GM19240 (cell line): ENCODE results near the gene OXNAD1.
"Not testable (repeated sequence)": the region's sequence is repeated elsewhere in the genome, so short reads cannot be mapped to it uniquely, and the experiment has no call there.

Experiments
- DNase-seq: peaks from one replicate; pipeline ENCODE4 v3.0.0; 2011; ENCODE audit warnings: low spot score; ENCODE audit not compliant: insufficient read length

Gene OXNAD1

DNA sequence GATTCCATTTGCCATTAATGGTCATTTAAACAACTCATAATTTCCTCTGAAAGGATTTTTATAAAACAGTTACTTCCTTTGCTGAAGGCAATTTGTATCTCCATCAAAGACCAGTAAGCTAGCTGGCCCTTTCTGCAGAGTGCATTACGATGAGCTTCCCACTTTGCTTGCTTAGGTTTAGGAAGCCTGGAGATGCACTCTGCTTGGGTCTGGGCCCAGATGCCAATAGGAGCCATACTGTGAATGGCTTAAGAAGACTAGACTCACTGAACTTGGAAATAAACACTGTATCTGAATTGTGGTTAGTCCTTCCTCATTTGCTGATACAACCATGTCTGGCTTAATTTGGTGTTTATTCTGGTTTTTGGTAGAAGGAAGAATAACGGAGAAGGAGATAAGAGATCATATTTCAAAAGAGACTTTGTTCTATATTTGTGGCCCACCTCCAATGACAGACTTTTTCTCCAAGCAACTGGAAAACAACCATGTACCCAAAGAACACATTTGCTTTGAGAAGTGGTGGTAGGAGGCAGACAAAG lies 38.1 kb downstream of the OXNAD1 start:
- DNase-seq, result no peak

DNA sequence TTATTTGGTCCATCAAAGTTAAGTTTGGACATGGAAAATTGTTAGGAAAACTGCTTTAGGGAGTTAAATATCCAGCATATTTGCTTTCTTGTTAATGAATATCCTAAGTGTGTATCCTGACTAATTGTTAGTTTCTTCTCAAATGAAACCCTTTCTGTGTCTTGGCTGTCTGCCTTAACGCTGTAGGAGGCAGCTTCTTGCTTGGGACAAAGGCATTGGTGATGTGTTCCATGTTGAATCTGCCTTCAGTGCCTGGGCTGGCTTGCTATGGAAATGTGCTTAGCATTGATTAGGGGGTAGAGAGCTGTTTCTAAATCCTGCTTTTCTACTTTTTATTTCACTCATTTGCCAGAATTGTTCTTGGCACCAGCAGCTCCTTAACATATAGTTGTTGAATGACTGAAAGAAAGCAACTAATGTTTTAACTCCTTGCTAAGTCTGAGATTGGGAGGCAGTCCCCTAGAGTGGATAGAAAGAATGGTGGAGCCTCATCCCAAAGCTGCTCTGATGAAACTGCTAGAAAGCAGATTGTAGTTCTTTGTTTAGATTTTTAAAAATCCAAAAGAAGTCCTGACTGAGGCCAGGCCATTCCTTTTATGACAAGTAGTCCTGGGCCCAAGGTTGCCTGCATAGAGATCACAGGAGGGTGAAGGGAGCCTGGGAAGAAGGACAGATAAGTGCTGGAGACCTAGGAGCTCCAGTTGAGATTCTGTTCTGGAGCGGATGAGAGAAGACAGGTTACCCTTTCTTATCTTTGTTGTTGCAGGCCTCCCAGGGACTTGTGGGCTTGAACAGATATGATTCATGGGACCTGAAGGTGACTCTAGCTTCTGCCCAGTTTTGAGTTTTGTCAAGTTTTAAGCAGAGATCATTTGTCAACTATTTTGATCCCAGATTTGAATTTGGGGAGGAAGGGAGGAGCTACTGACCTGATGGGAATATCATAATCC lies 39.3 kb downstream of the OXNAD1 start:
- no peak for DNase-seq

DNA sequence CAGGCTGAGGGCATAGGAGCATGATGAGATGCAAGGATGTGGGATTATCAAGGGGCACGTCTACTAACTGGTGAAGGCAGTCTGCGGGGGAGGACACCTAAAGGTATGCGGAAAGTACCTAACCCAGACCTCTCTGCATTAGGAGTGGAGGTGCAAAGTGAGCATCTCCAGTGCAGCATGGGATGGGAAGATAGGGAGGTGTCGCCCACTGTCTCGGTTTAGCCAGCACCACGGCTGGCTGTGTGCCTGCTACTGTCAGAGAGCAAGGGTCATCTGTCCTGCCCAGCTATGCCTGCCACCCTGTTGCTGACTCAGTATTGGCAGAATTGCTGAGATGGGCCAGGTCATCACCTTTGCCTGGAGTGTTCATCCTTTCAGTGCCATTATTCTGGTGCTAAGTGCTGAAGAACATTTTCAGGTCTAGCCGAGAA lies 40.1 kb downstream of the OXNAD1 start:
- DNase-seq, result no peak

DNA sequence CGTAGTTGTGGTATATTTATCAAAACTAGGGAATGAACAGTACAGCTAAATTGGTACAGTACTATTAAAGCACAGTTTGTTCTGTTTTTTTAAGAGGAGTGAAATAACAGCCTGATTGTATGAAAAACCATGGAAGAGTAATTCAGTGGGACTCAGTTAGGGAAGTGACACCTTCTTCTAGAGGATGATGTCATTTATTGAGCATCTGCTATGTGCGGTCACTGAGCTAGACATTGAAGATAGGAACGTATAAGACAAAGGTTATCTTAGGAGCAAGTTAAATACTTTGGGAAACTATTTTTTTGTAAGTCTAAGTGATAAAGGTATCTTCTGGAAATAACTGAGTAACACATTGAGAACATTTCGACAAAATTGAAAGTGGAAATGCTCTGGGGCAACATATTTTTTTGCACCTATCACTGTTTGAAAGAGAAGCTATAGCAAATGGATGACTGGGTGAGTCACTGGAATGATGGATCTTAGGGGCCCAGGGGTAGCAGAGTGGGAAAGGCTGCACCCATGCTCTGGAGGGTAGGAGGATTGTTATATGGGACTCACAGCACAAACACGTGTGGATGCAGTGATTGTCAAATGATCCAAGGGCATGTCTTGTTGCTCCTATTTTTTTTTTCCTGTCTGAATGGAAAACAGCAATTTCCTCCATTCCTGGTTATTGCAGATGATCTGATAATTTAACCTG lies 43.0 kb downstream of the OXNAD1 start:
- DNase-seq, result no peak

DNA sequence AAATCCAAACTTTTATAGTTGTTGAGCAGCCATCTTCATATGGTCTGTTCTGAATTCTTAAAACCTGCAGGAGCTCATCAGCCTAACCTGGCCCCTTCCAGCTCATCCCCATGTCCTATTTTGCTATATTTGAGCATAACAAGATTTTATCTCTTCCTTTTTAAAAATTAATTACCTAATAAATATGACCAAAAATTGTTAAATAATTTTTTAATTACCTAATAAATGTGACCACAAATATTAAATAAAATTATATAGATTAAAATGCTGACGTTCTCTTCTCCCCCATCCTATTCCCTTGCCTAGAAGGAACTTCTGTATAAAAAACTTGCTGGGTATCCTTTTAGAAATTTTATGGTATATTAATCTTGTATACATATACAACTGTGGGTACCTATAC lies 43.7 kb downstream of the OXNAD1 start:
- no peak for DNase-seq

DNA sequence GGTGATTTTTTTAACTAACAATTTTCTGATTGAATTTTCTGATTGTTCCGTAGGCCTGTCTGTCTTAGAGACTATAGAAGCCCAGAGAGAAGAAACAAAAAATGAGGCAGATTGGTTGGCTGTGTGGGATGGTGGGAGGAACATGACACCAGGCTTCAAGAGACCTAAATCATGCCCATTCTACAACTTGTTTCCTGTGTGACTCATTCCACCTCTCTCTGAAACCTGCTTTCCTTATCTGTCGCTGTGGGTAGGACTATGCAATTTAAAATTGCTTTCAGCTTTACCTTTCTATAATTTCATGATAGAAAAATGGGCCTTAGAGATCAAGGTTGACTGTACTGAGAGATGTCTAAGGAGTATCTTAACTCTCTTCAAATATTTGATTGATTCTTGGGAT lies 44.5 kb downstream of the OXNAD1 start:
- DNase-seq, result no peak

DNA sequence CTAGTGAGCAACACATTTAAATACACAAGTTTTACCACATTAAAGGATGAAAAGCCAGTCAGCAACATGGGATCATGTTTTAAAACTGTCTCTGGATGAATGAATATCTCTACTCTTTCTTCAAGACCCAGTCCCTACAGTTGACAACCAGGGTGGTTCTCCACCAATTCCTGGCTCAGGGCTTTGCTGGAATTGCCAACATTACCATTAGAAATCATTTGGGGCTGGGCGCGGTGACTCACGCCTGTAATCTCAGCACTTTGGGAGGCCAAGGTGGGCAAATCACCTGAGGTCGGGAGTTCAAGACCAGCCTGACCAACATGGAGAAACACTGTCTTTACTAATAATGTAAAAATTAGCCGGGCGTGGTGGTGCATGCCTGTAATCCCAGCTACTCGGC lies 45.5 kb downstream of the OXNAD1 start:
- DNase-seq, result not testable (repeated sequence)

DNA sequence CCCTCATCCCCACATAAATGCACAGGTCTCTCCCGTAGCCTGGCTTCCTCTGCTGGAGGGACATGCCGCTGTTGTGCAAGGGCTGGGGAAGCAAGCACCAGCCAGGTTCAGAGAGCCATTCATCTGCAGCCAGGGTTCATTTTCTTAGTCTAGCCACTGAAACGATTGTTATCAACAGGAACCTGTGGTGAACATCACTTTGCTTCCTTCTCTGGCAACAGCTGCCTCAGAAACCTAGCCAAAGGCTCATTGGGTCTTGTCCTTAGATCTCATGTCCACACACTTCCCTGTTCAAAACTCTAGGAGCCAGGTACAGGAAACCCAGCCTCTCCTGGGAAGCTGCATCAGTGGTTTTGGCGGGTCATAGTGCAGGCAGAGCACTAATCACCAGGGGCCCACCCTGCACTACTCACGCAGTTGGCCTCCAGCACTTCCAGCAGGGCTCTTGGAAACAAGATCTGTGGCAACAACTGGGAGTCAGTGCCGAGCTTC lies 47.0 kb downstream of the OXNAD1 start:
- DNase-seq, result no peak

DNA sequence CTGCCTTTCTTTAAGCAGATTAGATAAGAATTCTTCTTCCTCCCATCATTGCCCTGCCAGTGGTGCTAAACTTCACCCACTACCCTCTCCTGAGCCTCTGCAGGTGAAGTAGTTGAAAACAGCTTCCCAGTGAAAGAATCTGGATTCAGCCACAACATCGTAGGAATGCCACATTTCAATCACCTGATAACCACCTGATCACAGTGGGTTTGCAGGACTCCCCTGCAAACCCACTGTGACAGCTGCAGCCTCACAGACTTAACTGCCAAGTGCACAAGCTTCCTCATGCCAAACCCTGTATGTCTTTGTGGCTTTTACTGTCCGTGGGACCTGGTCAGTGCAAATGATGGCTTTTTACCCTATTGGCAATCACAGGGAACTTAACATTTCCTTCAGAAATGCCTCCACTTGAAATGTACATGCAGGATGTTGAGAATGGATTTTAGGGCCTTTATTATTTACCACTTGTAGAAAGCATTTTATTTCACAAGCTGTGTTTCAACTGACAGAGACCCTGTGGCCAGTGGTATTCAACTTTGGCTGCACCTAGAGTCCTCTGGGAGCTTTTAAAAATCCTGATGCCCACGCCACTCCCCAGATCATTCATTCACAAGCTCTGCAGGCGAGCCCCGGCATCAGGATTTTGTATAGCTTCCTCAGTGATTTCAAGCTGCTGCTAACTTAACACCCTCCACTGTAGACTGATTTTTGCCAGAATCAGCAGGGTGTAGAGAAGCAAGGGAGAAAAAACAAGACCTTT lies 49.1 kb downstream of the OXNAD1 start:
- no peak for DNase-seq

DNA sequence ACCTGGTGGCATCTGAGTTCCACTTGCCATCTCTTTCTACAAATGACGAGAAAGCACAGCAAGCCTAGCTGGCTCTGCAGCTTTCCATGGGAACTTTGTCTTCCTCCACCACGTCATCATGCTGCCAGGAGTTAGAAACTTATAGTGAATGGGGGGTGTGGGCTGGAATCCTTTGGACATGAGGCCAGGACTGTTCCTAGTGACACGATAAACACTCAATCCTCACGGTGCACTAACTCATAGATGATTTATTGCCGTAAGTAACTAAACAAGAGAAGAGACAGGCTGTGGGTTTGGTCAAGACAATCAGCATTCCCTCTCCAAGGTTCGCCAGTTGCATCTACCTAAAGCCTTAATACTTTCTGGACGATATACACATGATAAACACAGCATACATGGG lies 50.6 kb downstream of the OXNAD1 start:
- no peak for DNase-seq

DNA sequence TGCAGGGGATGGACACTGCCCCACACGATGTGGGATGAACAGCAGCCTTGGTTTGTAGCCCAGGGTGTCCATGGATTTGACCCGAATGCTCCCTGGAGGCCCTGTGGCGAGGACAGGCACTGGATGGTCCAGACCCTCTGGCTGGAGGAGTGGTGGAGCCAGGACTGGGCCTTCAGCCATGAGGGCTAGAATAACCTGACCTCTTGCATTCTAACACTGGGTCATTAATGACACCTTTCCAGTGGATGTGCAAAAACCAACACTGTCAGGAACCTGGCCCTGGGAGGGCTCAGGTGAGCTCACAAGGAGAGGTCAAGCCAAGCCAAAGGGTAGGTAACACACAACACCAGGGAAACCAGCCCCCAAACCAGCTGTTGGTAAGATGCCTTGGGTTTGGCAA lies 51.4 kb downstream of the OXNAD1 start:
- no peak for DNase-seq

DNA sequence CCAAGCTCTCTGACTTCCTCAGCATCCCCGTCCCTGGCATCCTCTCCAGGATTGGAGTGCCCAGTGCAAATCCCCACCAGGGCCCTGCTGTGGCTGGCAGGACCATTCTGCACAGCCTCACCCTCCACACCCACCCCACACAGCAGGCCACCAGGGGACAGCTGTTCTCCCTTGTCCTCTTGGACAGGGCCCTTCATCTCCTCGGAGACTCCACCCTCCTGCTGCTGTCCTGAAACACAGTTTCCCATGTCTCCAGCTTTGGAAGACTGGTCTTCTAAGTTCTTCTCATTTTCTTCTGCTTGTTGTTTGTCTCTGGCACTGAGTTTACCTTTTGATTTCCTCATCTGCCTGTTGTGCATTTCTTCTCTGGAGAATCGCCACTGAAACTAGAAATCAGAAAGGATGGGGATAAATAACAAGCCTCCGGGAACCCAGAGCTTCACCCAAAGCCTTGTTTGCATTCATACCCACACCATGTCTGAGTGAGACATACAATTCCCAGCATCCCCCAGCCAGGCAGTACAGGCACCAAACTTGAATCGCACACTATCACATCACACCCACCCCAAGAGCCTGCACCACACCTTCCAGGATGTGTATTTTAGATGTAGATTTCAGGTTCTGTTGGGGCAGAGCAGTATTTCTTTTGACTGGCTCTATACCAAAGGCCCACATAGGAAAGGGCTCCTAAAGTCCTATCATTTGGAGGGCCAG lies 52.0 kb downstream of the OXNAD1 start:
- no peak for DNase-seq

DNA sequence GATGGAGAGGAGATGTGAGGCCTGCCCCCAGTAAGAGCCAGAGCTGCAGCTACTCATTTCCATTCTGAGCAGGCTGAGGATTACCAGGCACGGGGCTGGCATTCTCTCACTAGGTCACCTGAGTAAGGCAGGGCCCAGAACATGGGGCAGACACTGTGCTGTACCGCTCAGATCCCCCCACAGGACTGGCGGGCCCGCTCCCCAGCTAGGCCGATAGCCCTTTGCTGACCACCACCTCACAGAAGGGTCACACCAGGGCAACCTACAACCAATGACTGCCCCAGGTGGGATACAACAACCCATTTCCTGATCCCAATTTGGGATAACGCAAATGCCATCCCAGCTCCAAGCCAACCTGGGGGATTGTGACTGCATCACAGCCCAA lies 52.5 kb downstream of the OXNAD1 start:
- no peak for DNase-seq

DNA sequence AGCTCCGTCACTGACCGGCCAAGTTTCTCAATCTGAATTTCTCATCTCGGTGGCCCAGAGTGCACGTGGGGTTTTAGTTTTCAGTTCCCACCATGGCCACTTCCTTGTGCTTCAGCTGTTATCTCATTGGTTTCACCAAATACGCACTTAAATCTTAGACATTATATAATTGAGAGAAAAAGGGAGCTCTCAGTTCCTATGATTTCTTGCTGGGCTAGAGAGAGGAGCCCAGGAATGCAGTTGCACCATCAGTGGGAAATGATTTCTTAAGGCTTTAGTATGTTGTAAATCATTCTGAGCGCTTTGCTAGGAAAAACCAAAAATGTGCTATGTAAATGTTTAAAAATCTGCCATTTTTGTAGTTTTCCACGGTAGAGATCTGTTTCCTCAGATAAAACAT lies 53.2 kb downstream of the OXNAD1 start:
- no peak for DNase-seq

DNA sequence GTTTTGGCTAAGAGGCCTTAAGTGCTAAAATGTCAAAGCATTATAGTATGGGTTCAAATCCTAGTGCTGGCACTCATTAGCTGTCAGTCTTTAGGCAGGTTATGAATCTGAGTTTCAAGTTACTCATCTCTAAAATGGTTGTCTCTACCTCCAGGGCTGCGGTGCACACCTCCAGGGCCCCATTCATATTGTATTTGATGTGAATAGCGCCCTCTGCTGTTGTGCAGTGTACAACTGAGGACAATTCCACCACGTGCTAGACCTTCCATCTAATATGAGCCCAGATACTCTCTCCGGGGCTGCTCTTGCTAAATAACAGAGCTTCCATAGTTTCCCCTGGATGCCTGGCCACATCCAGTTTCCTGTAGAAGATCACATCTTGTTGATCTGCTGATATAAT lies 54.3 kb downstream of the OXNAD1 start:
- DNase-seq, result no peak

DNA sequence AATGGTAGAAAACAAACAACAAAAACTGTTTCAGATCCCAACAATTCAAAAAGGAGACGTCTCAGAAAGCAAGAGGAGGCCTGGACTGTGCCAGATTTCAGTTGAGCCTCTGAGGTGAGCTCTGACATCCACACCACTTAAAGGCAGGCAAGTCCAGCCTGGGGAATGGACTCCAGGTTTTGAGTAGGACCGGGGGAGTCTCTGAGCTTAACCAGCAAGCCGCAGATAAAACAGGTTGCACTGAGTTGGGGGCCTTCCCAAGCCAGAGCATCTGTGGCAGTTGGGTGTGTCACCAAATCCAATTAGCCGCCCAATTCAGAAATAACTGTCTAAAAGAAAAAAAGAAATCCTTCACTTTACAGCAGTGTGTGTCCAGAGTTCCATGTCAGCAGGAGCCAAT lies 54.7 kb downstream of the OXNAD1 start:
- no peak for DNase-seq

DNA sequence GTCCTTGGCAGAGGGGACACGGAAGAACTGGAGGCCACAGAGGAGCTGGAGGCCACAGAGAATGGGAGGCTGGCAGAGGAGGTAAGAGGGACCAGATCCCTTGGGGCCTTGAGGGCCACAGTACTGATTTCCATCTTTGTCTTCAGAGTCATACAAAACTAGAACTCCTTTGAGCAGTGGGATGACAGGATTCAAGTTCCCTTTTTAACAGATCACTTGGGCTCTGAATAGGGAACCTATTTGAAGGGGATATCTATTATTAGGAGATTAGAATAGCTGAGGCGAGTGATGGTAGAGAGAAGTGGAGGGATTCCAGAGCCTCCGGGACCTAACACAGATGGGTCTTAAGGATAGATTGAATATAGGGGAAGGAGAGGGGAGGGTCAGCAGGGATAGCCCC lies 55.7 kb downstream of the OXNAD1 start:
- DNase-seq, result no peak

DNA sequence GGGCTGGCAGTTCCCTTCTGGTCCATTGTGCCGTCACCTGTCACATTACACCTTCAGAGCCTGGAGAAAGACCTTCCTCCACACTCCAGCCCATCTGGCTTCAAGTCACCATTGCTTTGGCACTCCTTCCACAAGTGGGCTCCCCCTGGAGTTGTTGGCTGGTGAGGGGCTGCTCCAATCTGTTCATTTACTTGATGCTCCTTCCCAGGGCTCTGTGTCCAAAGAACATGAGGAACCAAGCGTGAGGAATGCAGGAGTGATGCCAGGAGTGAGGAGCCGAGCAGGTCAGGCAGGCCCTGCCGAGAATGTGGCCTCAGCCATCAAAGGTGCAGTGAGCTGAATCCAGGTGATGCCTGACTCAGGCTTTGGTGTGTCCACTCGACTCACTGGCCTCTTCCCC lies 57.2 kb downstream of the OXNAD1 start:
- no peak for DNase-seq

DNA sequence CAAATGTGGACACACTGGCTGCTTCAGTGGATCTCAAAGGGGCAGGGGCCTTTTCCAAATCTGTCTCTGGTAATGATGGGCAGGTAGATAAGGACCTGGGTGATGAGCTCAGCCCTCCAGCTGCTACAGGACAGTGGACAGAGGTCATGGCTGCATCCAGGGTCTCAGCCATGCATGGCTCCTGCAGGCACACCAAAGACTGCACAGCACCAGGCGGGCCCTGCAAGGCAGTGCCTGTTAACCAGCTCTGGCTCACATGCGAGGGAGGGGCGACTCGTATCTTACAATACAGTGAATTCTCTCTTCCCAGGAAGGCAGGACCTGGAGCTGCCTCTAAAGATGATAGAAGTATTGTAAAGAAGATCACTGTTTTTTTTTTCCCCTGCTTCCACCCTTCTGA lies 58.7 kb downstream of the OXNAD1 start:
- DNase-seq, result no peak

DNA sequence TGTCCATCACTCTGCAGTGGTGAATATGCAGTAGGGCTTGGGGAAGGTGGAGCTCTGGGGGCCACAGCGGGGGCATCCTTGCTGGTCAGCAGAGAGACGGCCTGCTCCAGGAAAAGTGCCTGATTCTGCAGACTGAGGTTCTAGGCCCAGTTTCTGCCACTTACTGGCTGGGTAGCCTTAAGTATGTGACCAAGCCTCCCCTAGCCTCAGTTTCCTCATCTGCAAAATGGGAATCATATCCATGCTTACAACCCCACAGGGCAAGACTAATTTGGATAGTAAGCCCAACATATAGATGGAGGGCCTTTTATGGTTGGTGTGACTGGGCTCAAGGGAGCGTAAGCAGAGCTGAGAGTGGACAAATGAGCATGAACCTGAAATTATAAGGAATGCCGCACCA lies 60.8 kb downstream of the OXNAD1 start:
- DNase-seq, result no peak
